ENCODE results near the gene RFC2.
"Not testable (repeated sequence)": the region's sequence is repeated elsewhere in the genome, so short reads cannot be mapped to it uniquely, and the experiment has no call there.

The RFC2 gene

GRCh38 chr7:74217455-74218342 lies 36.5 kb downstream of the RFC2 start:
- DNase-seq (ENCODE audit: low spot score), result no peak

GRCh38 chr7:74216361-74216761 lies 37.8 kb downstream of the RFC2 start:
- DNase-seq (ENCODE audit: low spot score), result no peak

GRCh38 chr7:74215921-74216320 lies 38.3 kb downstream of the RFC2 start:
- DNase-seq (ENCODE audit: low spot score), result no peak

GRCh38 chr7:74214816-74215630 lies 39.2 kb downstream of the RFC2 start:
- no peak for DNase-seq (ENCODE audit: low spot score)

- no peak for DNase-seq (ENCODE audit: low spot score)
Observed at GRCh38 chr7:74212661-74213060, 41.5 kb downstream of the RFC2 start.

- DNase-seq (ENCODE audit: low spot score), result not testable (repeated sequence)
Observed at GRCh38 chr7:74208241-74208640, 46.0 kb downstream of the RFC2 start.

- DNase-seq (ENCODE audit: low spot score), result no peak
Observed at GRCh38 chr7:74207586-74207985, 46.6 kb downstream of the RFC2 start.

GRCh38 chr7:74206589-74207120 lies 47.5 kb downstream of the RFC2 start:
- DNase-seq (ENCODE audit: low spot score), result peak; percentile 83

GRCh38 chr7:74206052-74206451 lies 48.1 kb downstream of the RFC2 start:
- not testable (repeated sequence) for DNase-seq (ENCODE audit: low spot score)

- DNase-seq (ENCODE audit: low spot score), result no peak
Observed at GRCh38 chr7:74203956-74204618, 50.1 kb downstream of the RFC2 start.

- peak; percentile 27 for DNase-seq (ENCODE audit: low spot score)
Observed at GRCh38 chr7:74202841-74203556, 51.2 kb downstream of the RFC2 start.

- no peak for DNase-seq (ENCODE audit: low spot score)
Observed at GRCh38 chr7:74199551-74200355, 54.4 kb downstream of the RFC2 start.

- no peak for DNase-seq (ENCODE audit: low spot score)
Observed at GRCh38 chr7:74197449-74198124, 56.6 kb downstream of the RFC2 start.

- DNase-seq (ENCODE audit: low spot score), result not testable (repeated sequence)
Observed at GRCh38 chr7:74195968-74196654, 58.1 kb downstream of the RFC2 start.

- DNase-seq (ENCODE audit: low spot score), result not testable (repeated sequence)
Observed at GRCh38 chr7:74195139-74195860, 58.9 kb downstream of the RFC2 start.

GRCh38 chr7:74194686-74195085 lies 59.5 kb downstream of the RFC2 start:
- DNase-seq (ENCODE audit: low spot score), result no peak

- DNase-seq (ENCODE audit: low spot score), result no peak
Observed at GRCh38 chr7:74193913-74194312, 60.3 kb downstream of the RFC2 start.

- DNase-seq (ENCODE audit: low spot score), result no peak
Observed at GRCh38 chr7:74193054-74193453, 61.1 kb downstream of the RFC2 start.

- no peak for DNase-seq (ENCODE audit: low spot score)
Observed at GRCh38 chr7:74191231-74191630, 63.0 kb downstream of the RFC2 start.

Measured in hematopoietic multipotent progenitor cell treated with erythropoietin and hydrocortisone succinate and interleukin-3 and kit ligand, for 17 days (in vitro differentiated cells).